COLO668 (cell line): ENCODE measurements around the gene LCN15.
"Not testable (repeated sequence)": the region's sequence is repeated elsewhere in the genome, so short reads cannot be mapped to it uniquely, and the experiment has no call there.

Experiments used
- DNase-seq: peaks from one replicate; lab custom pipeline; 2025; ENCODE audit not compliant: unreplicated experiment; lab: John Stamatoyannopoulos, UW

Gene LCN15

DNA sequence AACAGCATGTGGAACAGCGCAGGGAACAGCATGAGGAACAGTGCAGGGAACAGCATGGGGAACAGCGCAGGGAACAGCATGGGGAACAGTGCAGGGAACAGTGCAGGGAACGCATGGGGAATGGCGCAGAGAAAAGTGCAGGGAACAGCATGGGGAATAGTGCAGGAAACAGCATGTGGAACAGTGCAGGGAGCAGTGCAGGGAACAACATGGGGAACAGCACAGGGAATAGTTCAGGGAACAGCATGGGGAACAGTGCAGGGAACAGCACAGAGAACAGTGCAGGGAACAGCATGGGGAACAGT lies 8.2 kb downstream of the LCN15 start:
- no peak for DNase-seq

DNA sequence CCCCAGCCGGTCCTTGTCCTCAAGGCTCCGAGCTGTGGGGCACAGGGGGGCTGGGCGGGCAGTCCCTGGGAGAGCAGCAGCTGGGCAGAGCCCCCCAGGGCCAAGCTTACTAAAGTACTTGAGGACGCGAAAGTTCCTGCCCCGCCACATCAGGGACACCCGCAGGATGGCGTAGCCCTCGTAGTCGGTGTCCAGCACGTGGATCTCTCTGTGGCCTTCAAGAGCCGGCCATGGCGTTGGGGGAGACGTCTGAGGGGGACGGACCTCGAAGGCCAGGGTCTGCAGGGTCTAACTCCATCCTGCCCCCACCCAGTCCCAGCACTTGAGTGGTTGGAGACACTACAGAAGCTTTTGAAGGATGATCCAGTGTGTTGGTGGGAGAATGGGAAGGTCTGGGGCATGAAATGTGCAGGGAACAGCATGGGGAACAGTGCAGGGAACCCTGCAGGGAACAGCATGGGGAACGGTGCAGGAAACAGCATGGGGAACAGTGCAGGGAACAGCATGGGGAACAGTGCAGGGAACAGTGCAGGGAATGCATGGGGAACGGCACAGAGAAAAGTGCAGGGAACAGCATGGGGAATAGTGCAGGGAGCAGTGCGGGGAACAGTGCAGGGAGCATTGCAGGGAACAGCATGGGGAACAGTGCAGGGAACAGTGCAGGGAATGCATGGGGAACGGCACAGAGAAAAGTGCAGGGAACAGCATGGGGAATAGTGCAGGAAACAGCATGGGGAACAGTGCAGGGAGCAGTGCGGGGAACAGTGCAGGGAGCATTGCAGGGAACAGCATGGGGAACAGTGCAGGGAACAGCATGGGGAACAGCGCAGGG lies 8.8 kb downstream of the LCN15 start:
- DNase-seq: not testable (repeated sequence)

DNA sequence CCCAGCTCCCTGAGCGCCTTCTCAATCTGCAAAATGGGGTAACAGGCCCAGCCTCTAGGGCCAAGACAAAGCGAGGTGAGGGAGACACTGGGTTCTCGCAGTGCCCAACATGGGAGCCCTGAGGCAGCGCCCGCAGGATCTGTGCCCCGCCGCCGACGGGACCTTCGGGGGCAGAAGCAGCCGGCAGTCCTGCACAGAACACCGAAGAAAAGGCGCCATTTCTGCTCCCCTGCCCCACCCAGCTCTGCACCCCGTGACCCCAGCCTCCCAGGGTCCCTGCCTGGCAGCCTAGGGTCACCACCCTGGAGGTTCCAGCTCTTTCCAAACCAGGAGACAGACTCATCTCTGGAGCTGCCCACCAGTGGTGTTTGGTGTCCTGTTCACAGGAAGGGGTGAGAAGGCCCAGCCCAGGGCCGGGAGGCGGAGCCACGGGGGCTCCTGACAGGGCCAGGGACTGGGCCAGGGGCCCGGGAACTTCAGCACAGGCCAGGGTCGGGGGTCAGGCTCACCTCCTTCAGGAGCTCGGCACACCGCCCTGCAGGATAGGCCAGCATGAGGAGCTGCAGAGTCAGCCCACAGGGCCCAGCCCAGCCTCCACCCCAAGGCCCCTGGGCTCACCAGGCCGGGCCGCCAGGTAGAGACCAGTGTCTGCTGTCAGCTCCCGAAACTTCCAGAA lies 9.6 kb downstream of the LCN15 start:
- DNase-seq: peak; percentile 37

DNA sequence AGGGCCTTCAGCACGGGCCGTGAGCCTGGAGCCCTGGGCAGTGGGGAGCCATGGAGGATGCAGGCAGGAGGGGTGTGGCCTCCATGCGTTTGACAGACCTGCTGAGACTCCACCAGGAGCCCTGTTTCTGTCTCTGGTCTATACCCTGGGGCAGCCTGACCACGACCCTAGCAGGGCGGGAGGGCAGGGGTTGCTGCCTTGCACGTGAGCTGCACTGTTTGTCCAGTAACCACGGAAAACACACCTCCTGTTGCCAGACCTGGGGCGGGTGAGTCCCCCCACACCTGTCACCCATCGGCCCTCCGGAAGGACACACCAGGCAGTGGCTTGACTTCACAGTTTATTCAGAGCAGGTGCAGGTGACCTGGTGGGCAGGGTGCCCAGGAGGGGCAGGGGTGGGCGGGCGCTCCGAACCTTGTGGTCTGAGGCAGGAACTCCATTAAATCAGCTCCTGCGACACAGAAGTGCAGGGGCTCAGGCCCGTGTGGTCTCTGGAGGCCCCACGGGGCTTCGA lies 10.2 kb downstream of the LCN15 start:
- peak; percentile 88 for DNase-seq

GRCh38 chr9:136753371-136754058 lies 10.8 kb downstream of the LCN15 start:
- DNase-seq: no peak

GRCh38 chr9:136751814-136752213 lies 12.5 kb downstream of the LCN15 start:
- no peak for DNase-seq

DNA sequence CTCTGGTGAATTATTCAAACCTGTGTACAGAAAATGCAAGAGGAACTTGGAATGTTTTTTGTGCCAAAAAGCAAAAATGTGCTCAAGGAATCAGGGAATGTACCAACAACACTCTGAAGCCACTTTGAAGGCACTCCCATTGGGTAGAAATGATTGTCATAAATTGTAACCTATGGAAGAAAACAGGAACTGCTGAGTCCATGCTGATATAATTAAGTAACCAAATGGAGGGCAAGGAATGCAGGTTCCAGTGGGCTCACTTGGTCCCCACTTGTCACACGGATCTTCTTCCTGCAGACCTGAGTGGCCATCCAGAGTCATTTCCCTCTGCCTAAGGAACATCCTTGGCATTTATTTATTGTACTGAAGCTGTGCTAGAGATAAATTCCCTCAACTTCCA lies 13.1 kb downstream of the LCN15 start:
- DNase-seq: no peak

GRCh38 chr9:136750526-136750925 lies 13.8 kb downstream of the LCN15 start:
- no peak for DNase-seq

- no peak for DNase-seq
These were observed 15.4 kb downstream of the LCN15 start for GRCh38 chr9:136748666-136749611.

- no peak for DNase-seq
These were observed 16.1 kb downstream of the LCN15 start, which contains the start of gene LCN6 for GRCh38 chr9:136748201-136748600. Gene LCN6 (minus strand): TSS chr9:136748525. CDS start chr9:136748483, 42 bp downstream.

DNA sequence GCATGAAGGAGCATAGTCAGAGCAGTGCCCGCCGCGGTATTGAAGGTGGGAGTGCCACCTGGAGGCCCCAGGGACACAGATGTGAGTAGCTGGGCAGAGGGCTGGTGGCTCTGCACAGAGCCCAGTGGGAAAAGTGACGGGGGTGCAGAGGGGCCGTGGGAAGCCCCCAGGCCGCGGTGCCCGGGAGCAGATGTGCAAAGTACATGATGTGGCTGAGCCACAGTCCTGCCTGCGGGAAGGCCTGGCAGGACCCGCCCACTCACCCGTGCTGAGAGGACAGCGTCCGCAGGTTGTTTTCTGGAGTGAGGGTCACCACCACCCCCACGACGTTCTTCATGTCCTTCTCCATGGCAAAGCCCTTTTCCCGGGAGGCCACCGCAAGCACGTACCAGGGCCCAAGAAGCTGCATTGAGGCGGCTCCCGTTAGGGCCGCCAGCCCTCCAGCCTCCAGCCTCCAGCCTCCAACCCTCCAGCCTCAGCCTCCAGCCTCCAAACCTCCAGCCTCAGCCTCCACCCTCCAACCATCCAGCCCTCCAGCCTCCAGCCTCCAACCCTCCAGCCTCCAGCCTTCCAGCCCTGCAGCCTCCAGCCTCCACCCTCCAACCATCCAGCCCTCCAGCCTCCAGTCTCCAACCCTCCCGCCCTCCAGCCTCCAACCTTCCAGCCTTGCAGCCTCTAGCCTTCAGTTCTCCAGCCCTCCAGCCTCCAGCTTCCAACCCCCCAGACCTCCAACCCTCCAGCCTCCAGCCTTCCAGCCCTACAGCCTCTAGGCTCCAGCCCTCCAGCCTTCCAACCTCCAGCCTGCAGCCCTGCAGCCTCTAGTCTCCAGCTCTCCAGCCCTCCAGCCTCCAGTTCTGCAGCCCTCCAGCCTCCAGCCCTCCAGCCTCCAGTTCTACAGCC lies 16.9 kb downstream of the LCN15 start:
- DNase-seq: no peak

DNA sequence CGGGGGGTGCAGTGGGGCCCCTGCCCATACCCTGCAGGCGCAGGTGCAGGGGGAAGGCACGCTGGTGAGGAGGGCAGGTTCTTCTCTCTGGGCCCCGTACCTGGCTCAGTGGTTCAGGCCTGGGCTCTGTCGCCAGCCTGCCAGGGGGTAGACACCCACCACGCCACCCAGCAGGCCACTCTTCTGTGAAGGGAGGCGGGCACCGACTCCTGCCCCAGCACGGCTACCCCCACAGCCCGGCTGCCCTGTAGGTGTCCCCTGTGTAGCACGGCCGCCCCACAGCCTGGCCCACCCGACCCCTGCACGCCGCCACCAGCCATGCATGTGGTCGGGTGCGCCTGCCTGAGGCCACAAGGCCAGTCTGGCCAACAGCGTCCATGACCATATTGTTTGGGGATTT lies 17.7 kb downstream of the LCN15 start:
- no peak for DNase-seq

GRCh38 chr9:136746155-136746490 lies 18.2 kb downstream of the LCN15 start:
- DNase-seq: no peak

- DNase-seq: no peak
These were observed 18.7 kb downstream of the LCN15 start for GRCh38 chr9:136745389-136746154.

- DNase-seq: no peak
These were observed 19.5 kb downstream of the LCN15 start for GRCh38 chr9:136744773-136745172.

DNA sequence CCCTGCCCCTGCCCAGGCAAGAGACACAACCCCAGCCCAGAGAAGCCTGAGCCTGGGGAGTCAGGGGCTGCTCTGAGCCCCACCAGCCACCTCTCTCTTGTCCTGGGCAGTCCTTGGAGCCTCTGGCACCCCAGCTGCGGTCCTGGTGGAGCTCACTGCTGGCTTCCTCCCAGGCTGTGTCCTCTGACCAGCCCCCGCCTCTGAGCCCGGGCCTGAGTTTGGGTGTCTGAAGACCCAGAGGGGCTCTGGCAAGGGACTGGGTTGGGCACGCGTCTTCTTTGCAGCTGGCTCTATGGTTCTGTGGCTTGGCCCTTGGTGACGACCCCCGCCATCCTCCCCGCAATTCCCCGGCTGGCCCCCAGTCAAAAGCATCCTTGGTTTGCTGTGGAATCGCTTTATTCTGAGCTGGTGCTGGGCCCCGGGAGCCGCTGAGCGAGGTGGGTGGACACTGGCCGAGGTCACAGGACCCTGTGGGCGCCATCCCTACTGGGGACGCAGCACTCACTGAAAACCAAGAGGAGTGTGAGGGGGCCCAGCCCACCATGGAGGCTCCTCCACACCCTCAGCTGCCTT lies 20.6 kb downstream of the LCN15 start:
- DNase-seq: no peak

DNA sequence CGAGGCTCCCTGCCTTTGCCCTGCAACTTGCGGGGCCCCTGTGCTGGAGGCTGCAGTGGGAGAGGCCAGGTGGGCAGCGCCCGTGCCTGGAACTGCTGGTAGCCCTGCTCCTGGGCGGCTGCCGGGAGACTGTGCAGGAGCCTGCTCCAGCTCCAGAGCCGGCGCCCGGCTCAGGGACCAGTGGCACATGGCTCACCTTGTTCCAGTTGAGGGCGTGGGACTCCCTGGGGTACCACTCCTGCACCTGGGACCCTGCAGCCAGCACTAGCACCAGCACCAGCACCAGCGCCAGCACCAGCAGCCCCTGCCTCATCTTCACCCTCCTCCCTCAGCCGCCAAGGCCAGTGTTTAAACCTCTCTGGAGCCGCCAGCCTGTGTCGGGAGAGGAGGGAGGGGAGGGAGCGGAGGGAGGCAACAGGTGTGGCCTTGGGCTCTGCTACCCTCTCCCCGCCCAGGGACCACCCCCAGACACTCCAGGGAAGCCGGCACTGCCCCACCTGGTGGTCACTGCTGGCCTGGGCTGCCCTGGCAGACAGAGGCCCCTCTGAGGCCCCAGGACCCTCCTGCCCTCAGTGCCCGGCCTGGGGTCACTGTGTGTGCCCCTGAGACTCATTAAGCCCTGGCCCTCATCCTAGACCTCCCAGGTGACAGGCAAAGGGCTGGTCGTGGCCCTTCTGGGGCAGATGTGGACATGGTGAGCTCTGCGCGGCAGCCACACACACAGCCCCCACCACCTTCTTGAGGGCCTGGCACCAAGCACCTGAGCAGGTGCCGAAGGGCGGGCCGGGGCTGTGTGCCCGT lies 21.5 kb downstream of the LCN15 start, which contains the start of gene LCN10:
LCN10 (minus strand) TSS at position 350 of the 801 bp plus-strand sequence; CDS start at position 313, 37 bp downstream.
- DNase-seq: peak; percentile 63
